Measurements from ENCODE around the gene DYDC2.
A peak's percentile ranks its signal among the peaks of the same experiment; 100 is the strongest.

The DYDC2 gene

DNA sequence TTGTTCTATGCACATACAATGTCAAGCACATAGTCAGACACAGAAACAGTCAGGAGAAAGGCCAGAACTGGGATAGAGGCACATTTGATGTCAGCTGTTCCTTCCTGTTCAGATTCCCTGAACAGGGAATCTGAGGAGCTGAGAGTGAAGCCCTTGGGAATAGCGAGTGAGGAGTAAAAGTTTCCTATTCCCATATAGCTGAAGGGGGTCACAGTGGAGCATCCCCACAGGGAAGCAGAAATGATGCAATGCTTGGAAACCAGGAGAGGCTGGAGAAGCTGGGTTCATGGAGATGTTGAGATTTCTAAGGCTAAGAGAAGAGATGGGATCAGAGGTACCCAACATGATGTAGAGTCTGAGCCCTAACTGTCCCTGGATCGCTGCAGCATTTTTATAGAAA is 40.4 kb downstream of the DYDC2 start:
- H3K18ac ChIP-seq (ENCODE audit: low read length): no peak overlapping the region
- H2BK5ac ChIP-seq (ENCODE audit: low read length): no peak overlapping the region
- H2BK15ac ChIP-seq (ENCODE audit: low read length): no peak overlapping the region
- H2BK120ac ChIP-seq (ENCODE audit: low read depth, low read length): no peak overlapping the region
- H3K79me1 ChIP-seq (ENCODE audit: low read depth, low read length): no peaks in the 10 kb centered on the region
- H3K9me3 ChIP-seq (replicated peaks in 1 of 2; ENCODE audit: control insufficient read depth in 2 of 2, insufficient read depth in 1 of 2, low read depth in 1 of 2, low read length in 2 of 2): no peaks in the 10 kb centered on the region
- H2BK12ac ChIP-seq (ENCODE audit: low read length): no peak overlapping the region
- H3K4me2 ChIP-seq (ENCODE audit: insufficient read depth, low read length, poor library complexity, severe bottlenecking): no peak overlapping the region
- DNase-seq (ENCODE audit: low spot score): no peak
- no peak overlapping the region for H3K4ac ChIP-seq (ENCODE audit: low read length)
- no peaks in the 10 kb centered on the region for H3K4me1 ChIP-seq (ENCODE audit: control insufficient read depth in 2 of 2, insufficient read depth in 1 of 2, low read depth in 1 of 2, low read length in 2 of 2)
- H3K27me3 ChIP-seq (ENCODE audit: control insufficient read depth in 3 of 3, insufficient read depth in 3 of 3, low read depth in 1 of 3, low read length in 3 of 3): peaks cover 0 to 4% (median 0%) of the 10 kb centered on the region in 3 experiments
- no peak overlapping the region for H3K4me3 ChIP-seq (ENCODE audit: low read length in 2 of 2)
- no peak overlapping the region for H3K27ac ChIP-seq (replicated peaks; ENCODE audit: low read length)
- no peak overlapping the region for H4K91ac ChIP-seq (ENCODE audit: low read depth, low read length, poor library complexity)
- no peak overlapping the region for H2AFZ ChIP-seq (ENCODE audit: low read length)
- no peak overlapping the region for H3K9ac ChIP-seq (ENCODE audit: low read depth, low read length, poor library complexity)
- no peaks in the 10 kb centered on the region for H3K36me3 ChIP-seq (replicated peaks in 1 of 2; ENCODE audit: control insufficient read depth in 2 of 2, insufficient read depth in 2 of 2, low read length in 2 of 2)
- no peak overlapping the region for H3K23ac ChIP-seq (ENCODE audit: low read depth, low read length, poor library complexity)
- no peak overlapping the region for H3K14ac ChIP-seq (ENCODE audit: low read length)
- no peak overlapping the region for H4K8ac ChIP-seq (ENCODE audit: low read depth, low read length)
- WGBS, 2 donors (ENCODE audit: extremely low coverage in 2 of 2, insufficient read length in 2 of 2, insufficient replicate concordance in 1 of 2): no CpG with 5 or more reads among the region's 2 CpGs
- no peak overlapping the region for H2AK5ac ChIP-seq (ENCODE audit: low read depth, low read length)

DNA sequence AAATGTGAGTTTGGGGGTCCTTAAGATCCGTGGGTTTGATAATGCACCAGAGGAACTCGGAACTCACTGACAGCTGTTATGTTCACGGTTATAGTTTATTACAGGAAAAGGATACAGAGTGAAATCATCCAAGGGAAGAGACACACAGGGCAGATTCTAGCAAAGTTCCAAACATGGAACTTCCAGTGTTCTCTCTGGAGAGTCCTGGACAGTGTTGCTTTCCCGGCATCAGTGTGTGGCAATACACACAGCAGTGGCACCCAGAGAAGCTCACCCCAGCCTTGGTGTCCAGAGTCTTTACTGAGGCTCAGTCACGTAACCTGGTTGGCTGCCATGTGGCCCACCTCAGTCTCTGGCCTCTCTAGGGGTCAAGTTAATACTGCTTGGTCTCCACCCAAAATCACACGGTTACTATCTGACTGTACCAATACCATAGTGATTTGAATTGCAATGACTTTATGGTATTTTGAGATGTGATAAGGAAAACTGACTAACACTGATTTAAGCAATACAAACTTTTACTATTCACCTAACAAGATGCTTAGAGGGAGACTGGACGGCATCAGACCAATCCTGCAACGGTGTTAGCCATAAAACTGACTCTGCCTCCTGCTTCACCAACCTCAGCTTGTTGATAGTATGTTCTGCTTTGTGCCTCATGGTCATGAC is 43.7 kb downstream of the DYDC2 start:
- no peak overlapping the region for H3K4me3 ChIP-seq (ENCODE audit: low read length in 2 of 2)
- H2BK15ac ChIP-seq (ENCODE audit: low read length): no peak overlapping the region
- no peak overlapping the region for H3K4me2 ChIP-seq (ENCODE audit: insufficient read depth, low read length, poor library complexity, severe bottlenecking)
- no peak overlapping the region for H4K91ac ChIP-seq (ENCODE audit: low read depth, low read length, poor library complexity)
- H3K9me3 ChIP-seq (replicated peaks in 1 of 2; ENCODE audit: control insufficient read depth in 2 of 2, insufficient read depth in 1 of 2, low read depth in 1 of 2, low read length in 2 of 2): no peaks in the 10 kb centered on the region
- H3K36me3 ChIP-seq (replicated peaks in 1 of 2; ENCODE audit: control insufficient read depth in 2 of 2, insufficient read depth in 2 of 2, low read length in 2 of 2): no peaks in the 10 kb centered on the region
- H3K79me1 ChIP-seq (ENCODE audit: low read depth, low read length): no peaks in the 10 kb centered on the region
- H2BK5ac ChIP-seq (ENCODE audit: low read length): no peak overlapping the region
- peaks cover 0 to 4% (median 0%) of the 10 kb centered on the region in 3 experiments for H3K27me3 ChIP-seq (ENCODE audit: control insufficient read depth in 3 of 3, insufficient read depth in 3 of 3, low read depth in 1 of 3, low read length in 3 of 3)
- no peak overlapping the region for H2AFZ ChIP-seq (ENCODE audit: low read length)
- no peak for DNase-seq (ENCODE audit: low spot score)
- H3K23ac ChIP-seq (ENCODE audit: low read depth, low read length, poor library complexity): no peak overlapping the region
- H3K9ac ChIP-seq (ENCODE audit: low read depth, low read length, poor library complexity): no peak overlapping the region
- H2BK12ac ChIP-seq (ENCODE audit: low read length): no peak overlapping the region
- H3K4ac ChIP-seq (ENCODE audit: low read length): no peak overlapping the region
- H2AK5ac ChIP-seq (ENCODE audit: low read depth, low read length): no peak overlapping the region
- WGBS, 2 donors (ENCODE audit: extremely low coverage in 2 of 2, insufficient read length in 2 of 2, insufficient replicate concordance in 1 of 2): no CpG with 5 or more reads among the region's 8 CpGs
- no peak overlapping the region for H4K8ac ChIP-seq (ENCODE audit: low read depth, low read length)
- peaks cover 0 to 3% of the 10 kb centered on the region in 2 donors for H3K4me1 ChIP-seq (ENCODE audit: control insufficient read depth in 2 of 2, insufficient read depth in 1 of 2, low read depth in 1 of 2, low read length in 2 of 2)
- H3K18ac ChIP-seq (ENCODE audit: low read length): no peak overlapping the region
- no peak overlapping the region for H3K14ac ChIP-seq (ENCODE audit: low read length)
- no peak overlapping the region for H3K27ac ChIP-seq (replicated peaks; ENCODE audit: low read length)
- H2BK120ac ChIP-seq (ENCODE audit: low read depth, low read length): no peak overlapping the region

DNA sequence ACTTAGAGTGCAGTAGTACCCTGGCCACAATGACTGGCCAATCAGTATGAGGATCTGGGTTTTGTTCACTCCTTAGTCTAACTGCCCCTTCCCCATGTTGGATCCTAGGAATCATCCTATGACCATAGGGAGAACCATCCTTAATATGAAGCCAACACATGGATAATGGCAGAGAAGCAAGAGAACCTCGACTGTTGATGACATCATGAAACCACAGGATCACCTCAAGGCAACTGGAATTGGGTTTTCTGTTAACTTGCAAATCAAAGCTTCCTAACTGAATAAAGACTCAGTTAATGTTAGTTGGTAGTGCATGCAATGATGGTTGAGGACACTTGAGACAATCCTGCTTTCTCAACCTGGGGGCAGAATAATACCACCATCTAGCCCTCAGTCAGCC is 48.5 kb downstream of the DYDC2 start:
- H3K23ac ChIP-seq (ENCODE audit: low read depth, low read length, poor library complexity): no peak overlapping the region
- no peak overlapping the region for H2BK12ac ChIP-seq (ENCODE audit: low read length)
- no peak overlapping the region for H4K8ac ChIP-seq (ENCODE audit: low read depth, low read length)
- peaks cover under 1% of the 10 kb centered on the region for H3K79me1 ChIP-seq (ENCODE audit: low read depth, low read length)
- no peak overlapping the region for H3K4ac ChIP-seq (ENCODE audit: low read length)
- H4K91ac ChIP-seq (ENCODE audit: low read depth, low read length, poor library complexity): no peak overlapping the region
- H3K14ac ChIP-seq (ENCODE audit: low read length): no peak overlapping the region
- no peak overlapping the region for H3K9ac ChIP-seq (ENCODE audit: low read depth, low read length, poor library complexity)
- no peak overlapping the region for H3K4me3 ChIP-seq (ENCODE audit: low read length in 2 of 2)
- no peak overlapping the region for H2BK15ac ChIP-seq (ENCODE audit: low read length)
- H3K36me3 ChIP-seq (replicated peaks in 1 of 2; ENCODE audit: control insufficient read depth in 2 of 2, insufficient read depth in 2 of 2, low read length in 2 of 2): peaks cover 0 to 2% of the 10 kb centered on the region in 2 donors
- no peaks in the 10 kb centered on the region for H3K9me3 ChIP-seq (replicated peaks in 1 of 2; ENCODE audit: control insufficient read depth in 2 of 2, insufficient read depth in 1 of 2, low read depth in 1 of 2, low read length in 2 of 2)
- H3K27ac ChIP-seq (replicated peaks; ENCODE audit: low read length): no peak overlapping the region
- no CpG with 5 or more reads among the region's 1 CpG for WGBS, 2 donors (ENCODE audit: extremely low coverage in 2 of 2, insufficient read length in 2 of 2, insufficient replicate concordance in 1 of 2)
- no peak overlapping the region for H2AK5ac ChIP-seq (ENCODE audit: low read depth, low read length)
- peaks cover 0 to 2% (median 0%) of the 10 kb centered on the region in 3 experiments for H3K27me3 ChIP-seq (ENCODE audit: control insufficient read depth in 3 of 3, insufficient read depth in 3 of 3, low read depth in 1 of 3, low read length in 3 of 3)
- no peak overlapping the region for H2AFZ ChIP-seq (ENCODE audit: low read length)
- peaks cover 5 to 15% of the 10 kb centered on the region in 2 donors for H3K4me1 ChIP-seq (ENCODE audit: control insufficient read depth in 2 of 2, insufficient read depth in 1 of 2, low read depth in 1 of 2, low read length in 2 of 2)
- H3K18ac ChIP-seq (ENCODE audit: low read length): no peak overlapping the region
- no peak for DNase-seq (ENCODE audit: low spot score)
- no peak overlapping the region for H3K4me2 ChIP-seq (ENCODE audit: insufficient read depth, low read length, poor library complexity, severe bottlenecking)
- no peak overlapping the region for H2BK120ac ChIP-seq (ENCODE audit: low read depth, low read length)
- no peak overlapping the region for H2BK5ac ChIP-seq (ENCODE audit: low read length)

DNA sequence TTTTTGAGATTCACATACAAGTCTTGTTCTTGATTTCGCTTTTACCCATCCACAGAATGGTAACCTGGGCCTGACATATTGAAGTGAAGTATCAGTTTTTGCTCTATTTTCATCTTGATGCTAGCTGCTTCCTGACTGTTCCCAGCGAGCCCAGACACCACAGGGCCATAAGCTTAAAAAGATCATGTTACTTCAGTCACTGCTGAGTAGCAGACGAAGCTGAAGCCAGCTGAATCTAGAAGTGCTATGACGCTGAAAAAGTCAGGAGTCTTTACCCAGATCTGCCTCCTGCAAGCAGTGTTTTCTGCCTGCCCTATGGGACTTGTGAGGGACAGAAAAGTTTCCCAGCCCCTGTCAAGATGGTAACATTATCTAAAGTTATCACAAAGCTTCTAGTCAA is 49.0 kb downstream of the DYDC2 start:
- H3K27ac ChIP-seq (replicated peaks; ENCODE audit: low read length): no peak overlapping the region

More for the DNA sequence above, 49.0 kb downstream of the DYDC2 start:
- no peak overlapping the region for H2BK15ac ChIP-seq (ENCODE audit: low read length)
- peaks cover 5% of the 10 kb centered on the region for H3K79me1 ChIP-seq (ENCODE audit: low read depth, low read length)
- H2BK120ac ChIP-seq (ENCODE audit: low read depth, low read length): no peak overlapping the region
- no peak overlapping the region for H3K23ac ChIP-seq (ENCODE audit: low read depth, low read length, poor library complexity)
- H2AK5ac ChIP-seq (ENCODE audit: low read depth, low read length): no peak overlapping the region
- peaks cover 0 to 6% of the 10 kb centered on the region in 2 donors for H3K36me3 ChIP-seq (replicated peaks in 1 of 2; ENCODE audit: control insufficient read depth in 2 of 2, insufficient read depth in 2 of 2, low read length in 2 of 2)
- no peak overlapping the region for H3K18ac ChIP-seq (ENCODE audit: low read length)
- no peak overlapping the region for H3K4me2 ChIP-seq (ENCODE audit: insufficient read depth, low read length, poor library complexity, severe bottlenecking)
- H3K9ac ChIP-seq (ENCODE audit: low read depth, low read length, poor library complexity): no peak overlapping the region
- no peak overlapping the region for H2BK12ac ChIP-seq (ENCODE audit: low read length)
- no peaks in the 10 kb centered on the region for H3K9me3 ChIP-seq (replicated peaks in 1 of 2; ENCODE audit: control insufficient read depth in 2 of 2, insufficient read depth in 1 of 2, low read depth in 1 of 2, low read length in 2 of 2)
- no peak overlapping the region for H2BK5ac ChIP-seq (ENCODE audit: low read length)
- no peak overlapping the region for H3K4me3 ChIP-seq (ENCODE audit: low read length in 2 of 2)
- no CpG with 5 or more reads among the region's 4 CpGs for WGBS, 2 donors (ENCODE audit: extremely low coverage in 2 of 2, insufficient read length in 2 of 2, insufficient replicate concordance in 1 of 2)
- no peak overlapping the region for H3K4ac ChIP-seq (ENCODE audit: low read length)
- no peak overlapping the region for H3K14ac ChIP-seq (ENCODE audit: low read length)
- no peak overlapping the region for H4K91ac ChIP-seq (ENCODE audit: low read depth, low read length, poor library complexity)
- no peak overlapping the region for H4K8ac ChIP-seq (ENCODE audit: low read depth, low read length)
- no peaks in the 10 kb centered on the region for H3K27me3 ChIP-seq (ENCODE audit: control insufficient read depth in 3 of 3, insufficient read depth in 3 of 3, low read depth in 1 of 3, low read length in 3 of 3)
- peaks cover 9 to 18% of the 10 kb centered on the region in 2 donors for H3K4me1 ChIP-seq (ENCODE audit: control insufficient read depth in 2 of 2, insufficient read depth in 1 of 2, low read depth in 1 of 2, low read length in 2 of 2)
- DNase-seq (ENCODE audit: low spot score): no peak
- peak overlapping the region; percentile 65 for H2AFZ ChIP-seq (ENCODE audit: low read length)

Measured in neuronal stem cell (in vitro differentiated cells).